NCI-H2029 treated with DMSO at 0.1 percent for 48 hours (cell line): ENCODE results near the gene TTLL8.

ENCODE experiments used
- DNase-seq: peaks from one replicate; lab custom pipeline; 2025; lab: John Stamatoyannopoulos, UW

Gene TTLL8

DNA sequence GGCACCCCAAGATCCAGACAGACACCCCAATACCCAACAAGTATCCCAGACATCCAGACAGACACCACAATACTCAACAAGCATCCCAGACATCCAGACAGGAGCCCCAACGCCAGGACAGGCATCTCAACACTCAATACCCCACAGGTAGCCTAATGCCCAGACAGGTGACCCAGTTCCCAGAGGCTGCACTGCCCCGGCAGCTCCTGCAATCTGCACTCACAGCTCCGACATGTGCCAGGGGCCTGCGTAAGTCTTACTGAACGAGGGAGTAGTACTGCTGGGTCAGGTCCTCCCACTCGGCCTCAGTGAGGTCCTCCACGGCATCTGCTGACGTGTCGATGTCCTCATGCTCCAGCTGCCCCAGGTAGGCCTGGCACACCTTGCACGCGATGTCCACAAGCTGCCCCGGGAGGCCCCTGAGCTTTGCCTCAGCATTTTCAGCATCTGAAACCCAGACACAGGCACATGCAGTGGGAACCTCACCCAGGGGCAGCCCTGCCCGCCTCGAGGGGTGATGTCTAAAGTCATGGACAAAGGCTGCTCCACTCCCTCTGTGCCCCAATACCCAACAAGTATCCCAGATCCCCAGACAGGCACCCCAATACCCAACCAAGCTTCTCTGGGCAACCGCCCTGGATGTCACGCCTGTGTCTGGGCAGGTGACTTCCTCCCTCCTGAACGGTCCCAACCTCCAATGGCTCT is 16.6 kb downstream of the TTLL8 start:
- no peak for DNase-seq

DNA sequence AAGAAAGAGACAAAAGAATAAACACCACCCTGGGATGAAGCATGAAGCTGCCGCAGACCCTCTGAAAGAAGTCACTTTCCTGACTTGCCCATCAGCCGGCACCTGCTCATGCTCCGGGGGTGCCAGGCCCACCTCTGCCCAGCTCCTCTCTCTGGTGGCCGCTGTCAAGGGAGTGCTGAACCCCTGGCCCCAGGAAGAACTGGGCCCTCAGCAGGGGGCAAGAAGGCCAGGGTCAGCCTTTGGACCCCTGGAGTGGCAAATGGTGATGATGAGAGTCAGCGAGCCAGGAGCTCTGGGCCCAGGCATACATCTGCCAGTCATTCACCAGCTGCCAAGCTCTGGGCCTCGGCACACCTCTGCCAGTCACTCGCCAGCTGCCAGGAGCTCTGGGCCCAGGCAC is 17.4 kb downstream of the TTLL8 start:
- no peak for DNase-seq

DNA sequence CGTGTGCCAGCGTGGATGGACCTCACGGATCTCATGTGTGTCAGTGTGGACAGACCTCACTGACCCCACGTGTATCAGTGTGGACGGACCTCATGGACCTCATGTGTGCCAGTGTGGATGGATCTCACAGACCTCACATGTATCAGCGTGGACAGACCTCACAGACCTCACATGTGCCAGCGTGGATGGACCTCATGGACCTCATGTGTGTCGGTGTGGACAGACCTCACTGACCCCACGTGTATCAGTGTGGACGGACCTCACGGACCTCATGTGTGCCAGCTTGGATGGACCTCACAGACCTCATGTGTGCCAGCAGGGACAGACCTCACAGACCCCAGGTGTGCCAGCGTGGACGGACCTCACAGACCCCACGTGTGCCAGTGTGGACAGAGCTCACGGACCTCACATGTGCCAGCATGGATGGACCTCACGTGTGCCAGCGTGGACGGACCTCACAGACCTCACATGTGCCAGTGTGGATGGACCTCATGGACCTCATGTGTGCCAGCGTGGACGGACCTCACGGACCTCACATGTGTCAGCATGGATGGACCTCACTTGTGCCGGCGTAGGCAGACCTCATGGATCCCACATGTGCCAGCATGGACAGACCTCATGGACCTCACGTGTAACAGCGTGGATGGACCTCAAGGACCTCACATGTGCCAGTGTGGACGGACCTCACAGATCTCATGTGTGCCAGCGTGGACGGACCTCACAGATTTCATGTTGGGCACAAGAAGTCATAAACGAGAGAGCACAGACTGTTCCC is 18.2 kb downstream of the TTLL8 start:
- no peak for DNase-seq

DNA sequence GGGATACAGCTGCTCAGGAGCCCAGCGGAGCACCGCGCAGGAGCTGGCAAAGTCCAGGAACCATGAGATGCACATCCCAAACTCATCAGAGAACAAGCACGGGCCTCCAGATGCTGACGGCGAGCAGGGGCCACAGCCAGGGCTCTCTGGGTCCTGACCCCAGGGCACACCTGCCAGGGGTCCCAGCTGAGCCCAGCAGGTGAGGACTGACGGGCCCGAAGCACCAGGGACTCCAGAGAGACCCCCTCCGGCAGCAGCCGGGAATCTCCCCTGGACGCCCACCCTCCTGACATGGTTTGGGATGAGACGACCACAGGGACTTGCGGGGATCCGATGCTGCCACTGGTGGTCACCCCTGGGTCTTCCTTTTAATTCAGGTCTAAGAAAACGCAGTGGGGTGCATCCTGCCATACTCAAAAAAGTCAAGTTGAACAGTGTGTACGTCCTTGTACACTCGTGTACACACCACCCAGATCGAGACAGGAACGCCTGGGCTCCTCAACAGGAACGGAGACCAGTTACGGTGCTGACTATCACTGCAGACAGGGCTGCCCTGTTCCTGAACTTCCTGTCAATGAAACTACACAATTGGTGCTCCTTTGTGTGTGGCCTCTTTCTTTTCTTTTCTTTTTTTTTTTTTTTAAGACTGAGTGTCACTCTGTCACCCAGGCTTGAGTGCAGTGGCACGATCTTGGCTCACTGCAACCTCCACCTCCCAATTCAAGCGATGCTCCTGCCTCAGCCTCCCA is 21.9 kb downstream of the TTLL8 start:
- DNase-seq = no peak

DNA sequence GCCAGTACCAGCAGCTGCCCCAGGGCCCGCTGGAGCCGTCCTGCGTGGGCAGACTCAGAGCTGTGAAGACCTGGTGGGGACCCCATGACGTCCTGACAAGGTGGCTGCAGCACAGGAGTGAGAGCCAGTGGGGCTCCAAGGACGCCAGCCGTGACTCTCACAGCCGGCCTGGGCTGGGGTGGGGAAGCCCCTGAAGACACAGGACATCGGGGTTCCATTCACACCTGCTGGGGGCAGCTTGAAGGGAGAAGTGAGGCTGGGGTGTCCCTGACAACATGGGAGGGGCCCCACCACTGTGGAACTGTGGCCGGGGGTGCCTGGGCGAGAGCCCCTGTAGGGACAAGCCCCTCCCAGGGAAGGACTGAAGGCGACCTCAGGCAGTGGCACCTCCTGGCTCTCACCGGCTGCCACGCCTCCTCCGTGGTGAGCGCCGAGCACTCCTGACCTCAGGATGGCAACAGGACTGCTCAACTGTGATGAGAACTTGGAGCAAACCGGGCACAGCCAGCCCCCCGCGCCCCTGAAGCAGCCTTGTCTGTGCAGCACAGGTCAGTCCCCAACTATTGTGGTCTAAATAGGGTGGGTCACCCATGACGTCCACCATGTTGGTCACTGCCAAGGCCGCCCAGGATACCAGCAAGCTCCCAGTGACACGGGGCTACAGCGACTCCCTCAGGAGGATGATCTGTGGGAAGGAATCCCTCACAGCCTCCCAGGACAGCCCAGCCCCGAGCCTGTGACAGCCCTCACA is 22.8 kb downstream of the TTLL8 start:
- no peak for DNase-seq

DNA sequence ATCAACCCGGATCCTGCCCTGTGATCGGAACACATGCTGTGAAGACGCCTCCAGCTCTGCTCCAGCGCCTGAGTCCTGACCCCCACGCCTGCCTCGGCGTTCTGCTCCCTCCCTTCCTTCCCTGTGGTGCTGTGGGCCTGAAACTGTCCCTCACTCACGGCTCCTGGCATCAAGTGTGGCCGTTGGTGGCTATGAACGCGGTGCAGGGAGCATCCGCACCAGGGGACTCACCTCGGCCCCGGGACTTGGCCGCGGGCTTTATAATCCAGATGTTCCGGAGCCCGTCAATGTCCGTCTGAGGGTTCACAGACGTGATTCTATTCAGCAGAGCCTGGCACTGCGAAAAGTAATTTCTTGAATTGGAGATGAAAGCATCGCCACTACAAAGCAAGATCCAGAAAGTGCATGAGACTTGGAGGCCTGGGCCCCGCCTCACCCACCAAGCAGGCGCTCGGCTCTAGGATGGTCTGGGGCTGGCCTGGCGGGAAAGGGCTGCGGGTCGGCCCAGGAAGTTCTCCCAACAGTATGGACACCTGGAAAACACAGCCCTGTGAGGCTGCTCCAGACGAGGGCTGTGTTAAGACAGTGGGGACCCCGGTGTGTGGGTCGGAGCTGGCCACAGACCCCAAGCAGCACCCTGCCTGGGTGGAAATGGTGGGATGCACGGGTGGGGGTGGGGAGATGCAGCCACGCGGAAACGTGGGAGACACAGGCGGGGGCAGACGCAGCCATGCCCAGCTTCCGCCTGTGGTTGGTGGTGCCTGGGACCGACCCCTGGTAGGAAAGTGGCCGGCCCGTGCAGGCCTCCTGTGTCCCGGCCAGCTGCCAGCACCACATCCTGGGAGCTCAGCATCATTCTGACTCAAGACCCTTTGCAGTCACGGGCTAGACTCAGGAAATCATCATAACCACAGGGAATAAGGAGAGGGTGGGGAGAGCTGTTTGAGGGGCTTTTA is 23.7 kb downstream of the TTLL8 start:
- no peak for DNase-seq

DNA sequence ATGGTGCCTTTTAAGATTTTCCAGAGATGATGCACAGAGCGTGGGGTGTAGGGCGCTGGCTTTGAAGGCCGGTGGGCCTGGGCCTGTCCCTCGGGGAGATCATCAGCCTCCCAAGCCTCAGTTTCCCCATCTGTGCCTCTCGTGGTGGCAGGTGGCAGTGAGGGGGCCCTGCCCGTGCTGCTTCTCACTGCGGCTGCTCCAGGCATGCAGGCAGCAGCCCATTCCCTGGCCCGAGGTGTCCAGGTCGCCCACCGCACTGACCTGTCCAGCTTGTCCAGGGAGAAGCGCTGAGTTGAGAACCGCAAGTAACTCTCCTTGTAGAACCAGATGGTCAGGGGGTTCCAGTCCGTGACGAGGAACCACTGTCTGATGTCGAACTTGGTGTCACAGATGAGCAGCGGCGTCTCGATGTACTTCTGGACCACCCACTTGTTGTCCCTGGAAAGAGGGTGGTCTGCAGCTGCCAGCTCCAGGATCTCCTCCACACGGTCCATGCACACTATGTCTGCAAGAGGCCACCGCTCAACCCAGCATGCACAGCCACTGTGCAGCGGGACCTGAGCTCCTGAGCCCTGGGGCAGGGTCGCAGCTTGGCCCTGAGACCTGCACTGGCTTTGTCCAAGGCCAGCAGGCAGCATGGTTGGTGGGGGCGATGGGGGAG is 25.0 kb downstream of the TTLL8 start:
- no peak for DNase-seq

DNA sequence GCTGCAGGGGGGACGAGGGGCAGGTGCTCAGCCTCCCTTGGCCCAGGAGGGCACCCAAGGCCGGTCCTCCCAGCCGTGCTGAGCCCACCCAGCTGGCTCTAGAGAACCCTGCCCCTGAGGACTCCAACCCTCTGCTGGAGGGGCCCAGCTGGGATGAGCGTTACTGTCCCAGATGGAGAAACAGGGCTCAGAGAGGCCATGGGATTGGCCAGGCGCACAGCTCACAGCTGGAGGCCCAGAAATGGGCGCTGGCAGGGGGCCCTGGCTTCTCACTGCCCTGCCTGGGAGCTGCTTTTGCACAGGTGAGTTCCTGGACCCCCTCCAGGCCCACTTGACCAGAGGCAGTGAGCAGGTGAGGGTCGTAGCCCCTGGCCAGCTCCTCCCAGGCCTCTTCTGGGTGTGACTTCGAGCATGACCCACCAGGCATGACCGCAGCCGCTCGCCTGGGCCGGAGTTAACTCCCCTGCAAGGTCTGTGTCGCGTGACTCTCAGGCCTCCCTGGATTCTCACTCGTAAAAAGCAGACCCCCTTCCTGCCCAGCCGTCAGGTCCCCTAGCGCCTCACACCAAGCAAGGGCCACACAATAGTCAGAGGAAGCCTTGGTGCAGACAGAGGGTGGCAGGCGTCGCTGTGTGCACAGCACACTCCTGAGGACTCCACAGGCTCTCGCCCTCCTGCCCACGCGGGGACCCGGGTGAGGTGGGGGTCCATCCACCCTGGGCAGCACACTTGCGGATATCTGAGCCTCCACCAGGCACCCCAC is 25.8 kb downstream of the TTLL8 start:
- DNase-seq = no peak

DNA sequence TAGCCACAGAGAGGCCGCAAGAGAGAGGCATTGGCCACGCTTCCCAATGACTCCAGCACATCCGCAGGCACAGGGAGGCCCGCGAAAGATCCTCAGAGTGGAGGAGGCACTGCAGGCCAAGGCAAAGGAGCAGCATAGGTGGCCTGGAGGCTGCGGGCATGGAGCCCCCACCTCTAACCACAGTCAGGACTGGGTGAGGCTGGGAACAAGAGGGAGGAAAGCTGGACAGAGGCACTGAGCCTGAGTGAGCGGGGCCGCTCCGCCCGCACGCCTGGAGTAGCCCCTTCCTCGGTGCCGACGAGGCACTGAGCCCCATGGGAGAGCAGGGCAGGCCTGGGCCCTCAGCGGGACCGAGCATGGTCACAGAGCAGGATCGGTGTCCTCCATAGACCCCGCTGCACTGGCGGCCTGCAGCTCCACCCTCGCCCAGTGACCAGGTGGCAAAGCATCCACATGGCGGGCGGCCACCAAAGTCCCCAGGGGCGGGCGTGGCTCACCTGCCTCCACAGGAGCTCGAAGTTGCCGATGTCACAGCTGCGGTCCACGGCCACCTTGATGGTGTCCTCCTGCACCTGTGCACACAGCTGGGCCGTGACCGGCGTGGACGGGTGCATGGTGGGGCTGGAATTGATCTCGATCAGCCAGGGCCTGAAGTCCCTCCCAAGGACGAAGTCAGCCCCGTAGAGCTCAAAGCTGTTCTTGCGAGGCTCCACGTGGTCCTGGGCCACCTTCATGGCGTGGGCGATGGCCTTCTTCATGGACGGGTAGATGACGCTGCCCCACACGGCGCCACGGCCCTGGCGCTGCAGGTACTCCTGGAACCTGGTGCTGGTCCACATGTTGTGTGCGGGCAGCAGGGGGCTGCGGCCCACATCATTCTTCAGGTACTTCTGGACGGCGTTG is 26.7 kb downstream of the TTLL8 start:
- DNase-seq = no peak

DNA sequence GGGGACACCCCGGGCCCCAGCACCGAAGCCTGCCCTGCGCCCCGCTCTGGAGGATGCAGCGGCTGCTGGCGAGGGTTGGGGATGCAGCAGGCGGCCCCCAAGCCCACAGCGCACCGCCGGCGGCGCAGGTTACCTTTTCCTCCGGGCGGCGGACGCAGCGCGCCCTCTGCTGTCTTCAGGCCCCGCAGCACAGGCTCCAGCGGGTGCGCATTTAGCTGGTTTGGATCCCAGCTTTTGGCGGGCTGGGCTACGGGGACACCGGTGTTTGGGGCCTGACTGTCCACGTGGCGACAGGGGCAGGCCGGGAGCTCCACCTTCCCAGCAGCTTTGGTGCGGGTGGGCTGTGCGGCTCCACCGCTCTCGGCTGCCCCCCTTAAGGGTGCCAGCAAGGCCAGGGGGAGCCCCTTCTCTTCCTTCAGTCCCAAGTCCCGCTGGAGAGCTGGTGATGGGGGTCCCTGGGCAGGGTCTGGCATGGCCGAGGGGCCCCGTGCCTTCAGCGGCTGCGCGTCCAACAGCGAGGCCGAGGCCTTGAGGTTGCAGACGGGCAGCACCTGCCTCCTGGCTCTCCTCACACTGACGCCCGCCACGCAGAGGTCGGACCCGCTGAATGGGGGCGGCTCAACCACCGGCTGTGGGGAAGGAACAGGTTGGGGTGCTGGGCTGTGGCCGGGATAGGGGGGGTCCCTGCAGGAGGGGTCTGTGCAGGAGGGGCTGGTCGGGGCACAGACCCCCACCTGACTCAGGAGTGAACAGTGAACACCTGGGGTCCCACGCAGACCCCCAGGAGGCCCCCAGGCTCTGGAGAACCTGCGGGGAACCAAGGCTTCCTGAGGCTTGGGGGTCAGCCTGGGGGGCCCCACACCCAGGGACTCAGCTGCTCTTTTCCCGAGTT is 27.6 kb downstream of the TTLL8 start:
- no peak for DNase-seq

DNA sequence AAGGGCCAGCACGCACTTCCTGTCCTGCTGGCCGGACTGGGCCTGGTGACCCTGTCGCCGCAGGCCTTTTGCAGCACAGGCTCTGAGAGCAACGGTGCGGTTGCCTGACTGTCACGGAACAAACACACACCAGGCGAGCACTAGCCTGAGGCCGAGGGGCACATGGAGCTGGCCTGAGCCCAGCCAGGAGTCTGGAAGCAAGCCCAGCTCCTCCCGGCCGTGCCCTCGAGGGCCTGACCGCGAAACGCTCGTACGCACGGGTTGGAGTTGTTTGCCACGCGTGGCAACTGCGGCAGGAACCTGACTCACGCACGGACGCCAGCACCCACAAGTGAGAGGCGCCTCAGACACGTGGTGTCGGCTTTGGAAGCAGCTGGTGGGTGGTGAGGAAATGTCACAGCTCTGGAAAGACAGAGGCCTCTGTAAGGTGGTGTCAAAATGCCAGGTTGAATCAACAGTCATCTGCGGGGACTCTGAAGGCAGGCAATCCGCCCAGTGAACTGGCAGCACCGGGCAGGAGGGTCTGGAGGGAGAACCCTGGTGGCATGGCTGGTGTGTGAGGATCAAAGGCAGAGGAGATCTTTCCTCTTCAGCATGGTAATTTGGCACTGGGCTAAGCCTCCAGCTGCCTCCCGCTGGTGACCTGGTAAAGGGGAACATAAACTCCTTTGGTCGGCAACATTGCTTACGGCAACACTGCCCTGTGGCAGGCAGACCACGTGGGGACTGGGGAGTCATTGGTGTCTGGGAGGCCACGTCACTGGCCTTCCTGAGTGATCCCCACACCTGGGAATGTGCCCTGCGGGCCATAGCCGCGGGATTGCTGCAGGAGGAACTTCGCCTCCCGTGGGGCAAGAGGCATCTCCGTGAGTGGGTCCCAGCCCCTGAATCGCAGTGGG is 30.2 kb downstream of the TTLL8 start:
- no peak for DNase-seq

DNA sequence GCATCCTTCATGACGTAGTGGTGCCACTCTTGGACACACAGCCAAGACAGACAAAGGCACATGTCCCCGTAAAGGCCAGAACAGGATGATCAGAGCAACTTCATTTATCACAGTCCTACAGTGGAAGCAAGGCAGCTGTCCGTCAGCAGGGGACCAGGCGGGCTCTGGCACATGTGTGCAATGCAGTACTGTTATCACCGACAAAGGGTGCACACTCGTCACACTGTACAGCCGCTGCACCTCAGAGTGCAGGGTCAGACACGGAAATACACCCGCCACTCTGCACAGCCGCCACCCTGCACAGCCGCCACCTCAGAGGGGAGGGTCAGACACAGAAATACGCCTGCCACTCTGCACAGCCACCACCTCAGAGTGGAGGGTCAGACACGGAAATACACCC is 32.1 kb downstream of the TTLL8 start:
- no peak for DNase-seq

DNA sequence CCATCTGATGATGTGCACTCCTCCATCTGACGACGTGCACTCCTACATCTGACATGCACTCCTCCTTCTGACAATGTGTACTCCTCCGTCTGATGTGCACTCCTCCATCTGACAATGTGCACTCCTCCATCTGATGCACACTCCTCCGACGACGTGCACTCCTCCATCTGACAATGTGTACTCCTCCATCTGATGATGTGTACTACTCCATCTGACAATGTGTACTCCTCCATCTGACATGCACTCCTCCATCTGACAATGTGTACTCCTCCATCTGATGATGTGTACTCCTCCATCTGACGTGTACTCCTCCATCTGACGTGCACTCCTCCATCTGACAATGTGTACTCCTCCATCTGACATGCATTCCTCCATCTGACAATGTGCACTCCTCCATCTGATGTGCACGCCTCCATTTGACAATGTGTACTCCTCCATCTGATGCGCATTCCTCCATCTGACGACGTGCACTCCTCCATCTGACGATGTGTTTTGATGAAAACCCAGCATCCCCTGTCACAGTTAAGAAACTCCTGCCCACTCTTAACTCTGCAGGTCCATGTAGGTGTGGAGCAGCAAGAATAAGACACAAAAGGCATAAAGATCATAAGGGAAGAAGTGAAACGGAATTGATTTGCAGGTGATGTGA is 35.8 kb downstream of the TTLL8 start:
- DNase-seq = no peak

DNA sequence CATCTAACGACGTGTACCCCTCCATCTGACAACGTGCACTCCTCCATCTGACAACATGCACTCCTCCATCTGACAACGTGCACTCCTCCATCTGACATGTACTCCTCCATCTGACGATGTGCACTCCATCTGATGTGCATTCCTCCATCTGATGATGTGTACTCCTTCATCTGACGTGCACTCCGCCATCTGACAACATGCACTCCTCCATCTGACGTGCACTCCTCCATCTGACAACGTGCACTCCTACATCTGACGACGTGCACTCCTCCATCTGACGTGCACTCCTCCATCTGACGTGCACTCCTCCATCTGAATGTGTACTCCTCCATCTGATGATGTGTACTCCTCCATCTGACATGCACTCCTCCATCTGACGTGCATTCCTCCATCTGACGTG is 37.5 kb downstream of the TTLL8 start:
- no peak for DNase-seq

DNA sequence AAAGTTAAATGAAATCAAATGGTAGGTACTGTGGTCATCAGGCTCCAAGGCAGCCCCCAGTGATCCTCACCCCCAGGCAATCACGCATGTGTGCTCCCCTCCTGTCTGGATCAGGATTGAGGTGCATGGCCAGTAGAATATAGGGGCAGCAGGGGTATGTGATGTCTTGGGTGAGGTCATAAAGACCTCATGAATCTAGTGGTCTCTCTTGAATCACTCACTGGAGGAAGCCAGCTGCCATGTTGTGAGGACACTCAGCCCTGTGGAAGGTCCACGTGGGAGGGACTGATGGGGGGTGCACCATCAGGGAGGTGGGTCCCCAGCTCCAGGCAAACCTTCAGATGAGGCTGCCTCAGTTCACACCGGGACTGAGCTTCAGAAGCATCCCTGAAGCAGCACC is 38.8 kb downstream of the TTLL8 start:
- DNase-seq = no peak

DNA sequence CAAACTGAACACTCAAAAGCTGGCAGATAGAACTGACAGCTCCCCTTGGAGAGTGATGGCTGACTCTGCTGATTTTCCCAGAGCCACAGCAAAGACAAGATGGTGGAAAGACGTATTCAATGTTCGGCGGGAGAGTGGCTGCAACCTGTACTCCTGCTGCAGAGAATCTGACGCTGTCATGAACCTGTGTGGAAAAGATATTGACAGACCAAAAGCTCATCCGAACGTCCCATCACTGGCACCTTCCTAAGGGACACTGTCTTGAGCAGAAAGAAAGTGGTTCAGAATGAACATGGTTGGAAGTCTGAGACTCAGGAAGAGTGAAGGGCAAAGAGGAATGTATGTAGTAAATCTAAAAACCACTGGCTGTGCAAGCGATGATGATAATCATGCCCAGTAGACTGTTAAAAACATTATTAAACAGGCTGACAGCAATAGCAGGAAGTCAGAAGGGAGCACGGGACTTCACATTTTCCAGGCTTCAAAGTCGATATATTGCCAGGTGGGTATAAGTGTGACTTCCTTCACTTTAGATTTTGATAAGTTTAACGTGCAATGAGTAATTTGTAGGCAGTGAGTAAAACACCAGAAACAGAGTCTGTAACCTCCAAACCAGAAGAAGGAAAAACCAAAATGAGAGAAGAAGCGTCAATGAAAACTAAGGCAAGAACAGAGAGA is 39.4 kb downstream of the TTLL8 start:
- DNase-seq = no peak
